AG08396 (cell line): ENCODE data around the gene OR2L3.
"Not testable (repeated sequence)": the region's sequence is repeated elsewhere in the genome, so short reads cannot be mapped to it uniquely, and the experiment has no call there.

ENCODE experiments used
- DNase-seq: peaks from one replicate; pipeline ENCODE4 v3.0.0; 2012; ENCODE audit warnings: low spot score, mixed read lengths

The OR2L3 gene, protein sequence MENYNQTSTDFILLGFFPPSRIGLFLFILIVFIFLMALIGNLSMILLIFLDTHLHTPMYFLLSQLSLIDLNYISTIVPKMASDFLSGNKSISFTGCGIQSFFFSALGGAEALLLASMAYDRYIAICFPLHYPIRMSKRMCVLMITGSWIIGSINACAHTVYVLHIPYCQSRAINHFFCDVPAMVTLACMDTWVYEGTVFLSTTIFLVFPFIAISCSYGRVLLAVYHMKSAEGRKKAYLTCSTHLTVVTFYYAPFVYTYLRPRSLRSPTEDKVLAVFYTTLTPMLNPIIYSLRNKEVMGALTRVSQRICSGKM

DNA sequence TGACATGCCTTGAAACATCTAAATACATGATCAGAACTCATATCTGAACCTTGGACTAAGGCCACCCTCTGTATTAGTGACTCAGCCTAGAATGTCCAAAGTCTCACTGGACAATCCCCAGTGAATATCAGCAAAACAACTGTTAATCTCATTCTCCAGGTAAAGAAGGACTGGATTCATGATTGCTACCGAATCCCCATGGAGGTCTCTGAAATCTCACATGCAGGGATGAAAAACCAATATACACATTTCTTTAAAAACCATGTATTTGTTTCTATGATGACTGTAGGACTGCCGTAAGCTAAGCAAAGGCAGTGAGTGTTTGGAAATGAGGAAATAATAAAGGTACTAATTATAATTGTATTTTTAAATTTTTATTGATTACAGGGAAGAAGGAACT, at the start of gene OR2L3:
Gene OR2L3 (plus strand): TSS at position 301 of the 400 bp plus-strand sequence. CDS start 13,846 bp downstream, outside the sequence.
- no peak for DNase-seq

DNA sequence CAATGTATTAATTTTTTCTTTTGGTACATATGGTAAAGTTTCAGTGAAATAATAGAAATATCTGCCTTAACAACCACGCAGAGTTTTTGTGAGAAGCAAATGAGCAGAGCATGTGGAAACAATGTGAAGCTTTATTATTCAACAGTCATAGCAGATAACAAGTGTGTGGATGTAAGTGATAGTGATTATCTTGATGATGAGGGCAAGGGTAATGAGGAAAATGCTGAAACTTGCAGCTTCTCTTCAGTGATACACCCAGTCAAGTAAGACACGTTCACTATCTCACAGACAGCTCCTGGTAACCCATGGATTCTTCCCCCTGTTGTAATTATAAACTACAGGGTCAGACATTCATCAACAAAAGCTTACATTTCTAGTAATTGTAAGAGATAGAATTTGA, 47.8 kb upstream of the OR2L3 start:
- no peak for DNase-seq

DNA sequence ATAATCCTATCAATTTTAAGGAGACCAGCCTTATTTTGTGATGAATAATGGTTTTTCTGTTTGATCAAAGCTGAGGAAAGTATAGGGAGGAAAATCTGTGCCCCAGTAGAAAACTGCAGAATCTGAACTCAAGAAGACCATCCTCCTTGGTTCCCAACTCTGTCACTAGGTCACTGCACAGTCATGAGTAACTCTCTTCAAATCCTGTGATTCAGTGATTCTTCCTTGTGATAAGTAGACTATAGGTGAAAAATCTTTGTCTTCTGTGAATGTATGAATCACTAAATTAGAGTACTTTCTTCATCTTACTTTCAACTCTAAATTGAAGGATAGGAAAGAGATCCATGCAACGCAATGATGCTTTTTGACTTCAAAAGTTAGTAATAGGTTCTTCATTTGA, 46.5 kb upstream of the OR2L3 start:
- DNase-seq, result no peak

DNA sequence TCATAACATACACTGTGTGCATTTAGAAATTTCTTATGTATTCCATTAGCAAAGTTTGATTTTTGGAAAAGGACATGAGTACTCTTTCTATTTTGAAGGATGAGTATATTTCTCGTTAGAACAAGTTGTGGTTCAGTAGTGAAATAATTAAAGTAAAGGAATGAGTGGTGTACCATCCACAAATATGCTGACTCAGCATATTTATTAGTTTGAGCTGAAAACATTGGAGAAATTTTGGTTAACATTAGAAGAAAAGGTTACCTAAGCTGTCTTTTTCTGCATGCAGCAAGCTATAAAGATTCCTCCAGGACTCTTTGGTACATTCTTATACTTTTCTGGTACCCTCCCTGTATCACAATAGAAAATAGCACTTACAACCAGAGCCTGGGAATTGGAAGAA, 38.9 kb upstream of the OR2L3 start:
- DNase-seq, result no peak

DNA sequence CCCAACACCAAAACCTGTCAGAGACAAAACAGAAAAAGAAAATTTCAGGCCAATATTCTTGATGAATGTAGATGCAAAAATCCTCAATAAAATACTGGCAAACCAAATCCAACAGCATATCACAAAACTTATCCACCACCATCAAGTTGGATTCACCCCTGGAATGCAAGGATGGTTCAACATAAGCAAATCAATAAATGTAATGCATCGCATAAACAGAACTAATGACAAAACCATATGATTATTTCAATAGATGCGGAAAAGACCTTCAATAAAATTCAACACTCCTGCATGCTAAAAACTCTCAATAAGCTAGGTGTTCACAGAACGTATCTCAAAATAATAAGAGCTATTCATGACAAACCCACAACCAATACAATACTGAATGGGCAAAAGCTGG, 37.0 kb upstream of the OR2L3 start:
- no peak for DNase-seq

DNA sequence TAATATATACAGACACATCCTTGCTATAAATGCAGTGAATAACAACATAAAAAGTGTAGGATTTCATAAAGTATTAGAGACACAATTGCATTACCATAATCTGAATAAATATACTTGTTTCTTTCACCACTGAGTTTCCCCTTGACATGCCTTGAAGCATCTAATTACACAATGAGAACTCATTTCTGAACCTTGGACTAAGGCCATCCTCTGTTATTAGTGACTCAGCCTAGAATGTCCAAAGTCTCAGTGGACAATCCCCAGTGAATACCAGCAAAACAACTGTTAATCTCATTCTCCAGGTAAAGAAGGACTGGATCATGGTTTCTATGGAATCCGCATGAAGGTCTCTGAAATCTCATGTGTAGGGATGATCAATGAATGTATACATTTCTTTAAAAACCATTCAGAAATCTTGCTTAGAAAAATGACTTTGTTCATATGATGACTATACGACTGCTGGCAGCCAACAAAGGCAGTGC, 33.4 kb upstream of the OR2L3 start, which contains the start of gene OR2L5:
Gene OR2L5 (plus strand): TSS at position 432 of the 482 bp plus-strand sequence. CDS start 8,288 bp downstream, outside the sequence.
- DNase-seq, result no peak

DNA sequence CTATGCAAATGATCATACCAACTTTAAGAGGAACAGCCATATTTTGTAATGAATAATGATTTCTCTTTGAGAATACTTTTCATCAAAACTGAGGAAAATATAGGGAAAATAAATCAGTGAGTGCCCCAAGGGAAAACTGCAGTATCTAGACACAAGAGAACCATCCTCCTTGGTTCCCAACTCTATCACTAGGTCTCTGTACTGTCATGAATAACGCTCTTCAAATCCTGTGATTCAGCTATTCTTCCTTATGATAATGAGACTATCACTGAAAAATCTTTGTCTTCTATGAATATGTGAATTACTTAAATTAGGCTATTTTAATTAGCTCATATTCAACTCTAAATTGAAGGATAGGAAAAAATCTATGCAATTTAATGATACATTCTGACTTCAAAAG, 30.8 kb upstream of the OR2L3 start:
- no peak for DNase-seq

DNA sequence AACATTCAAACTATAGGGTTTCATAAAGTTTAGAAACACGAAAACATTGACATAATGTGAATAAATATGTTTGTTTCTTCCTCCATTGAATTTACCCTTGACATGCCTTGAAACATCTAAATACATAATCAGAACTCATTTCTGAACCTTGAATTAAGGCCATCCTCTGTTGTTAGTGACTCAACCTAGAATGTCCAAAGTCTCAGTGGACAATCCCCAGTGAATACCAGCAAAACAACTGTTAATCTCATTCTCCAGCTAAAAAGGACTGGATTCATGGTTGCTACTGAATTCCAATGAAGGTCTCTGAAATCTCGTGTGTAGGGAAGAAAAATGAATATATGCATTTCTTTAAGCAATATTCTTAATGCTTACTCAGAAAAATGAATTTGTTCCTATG, 16.9 kb upstream of the OR2L3 start, which contains the start of gene OR2L2:
Gene OR2L2 (plus strand): TSS at position 301 of the 400 bp plus-strand sequence. CDS start 8,198 bp downstream, outside the sequence.
- no peak for DNase-seq

DNA sequence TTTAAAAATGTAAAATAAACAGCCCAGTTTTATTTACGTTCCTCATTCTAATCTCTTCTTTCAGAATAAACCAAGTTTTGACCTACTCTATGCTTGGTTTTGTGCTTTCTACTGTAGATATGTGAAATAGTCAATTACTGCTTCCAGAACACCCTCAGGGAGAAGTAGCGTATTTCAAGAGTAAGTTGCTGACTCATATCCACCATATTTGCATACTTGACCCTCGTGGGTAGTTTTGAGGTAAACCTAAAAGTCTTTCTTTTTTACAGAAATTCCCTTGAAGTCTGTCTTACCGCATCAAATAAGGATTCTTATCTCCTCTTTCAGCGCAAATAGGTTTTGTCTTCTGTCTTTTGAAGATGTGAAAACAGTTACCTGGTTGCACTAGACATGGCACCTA, 1.4 kb upstream of the OR2L3 start:
- no peak for DNase-seq

DNA sequence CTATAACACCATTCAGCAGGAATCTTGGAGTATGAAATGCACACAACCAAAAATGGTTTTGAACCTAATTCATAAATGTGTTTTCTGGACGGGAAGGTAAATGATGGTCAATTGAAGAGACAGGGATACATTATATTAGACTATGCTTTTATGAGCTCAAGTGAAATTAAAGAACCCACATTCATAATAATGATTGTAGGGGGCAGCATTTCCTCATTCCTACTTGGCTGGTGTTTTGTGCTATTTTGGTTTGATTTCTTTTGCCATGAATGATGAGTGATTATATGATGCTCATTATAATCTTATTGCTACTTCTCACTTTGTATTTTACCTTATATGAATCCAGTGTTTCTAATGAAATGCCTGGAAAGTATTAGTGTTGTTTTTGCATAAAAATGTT, 372 bp downstream of the OR2L3 start:
- DNase-seq, result no peak

DNA sequence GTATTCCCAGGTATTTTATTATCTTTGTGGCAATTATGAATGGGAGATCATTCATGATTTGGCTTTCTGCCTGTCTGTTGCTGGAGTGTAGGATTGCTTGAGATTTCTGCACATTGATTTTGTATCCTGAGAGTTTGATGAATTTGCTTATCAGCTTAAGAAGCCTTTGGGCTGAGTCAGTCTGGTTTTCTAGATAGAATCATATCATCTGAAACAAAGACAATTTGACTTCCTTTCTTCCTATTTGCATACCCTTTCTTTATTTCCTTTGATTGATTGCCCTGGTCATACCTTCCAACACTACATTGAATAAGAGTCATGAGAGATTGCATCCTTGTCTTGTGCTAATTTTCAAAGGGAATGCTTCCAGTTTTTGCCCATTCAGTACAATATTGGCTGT, 8.0 kb downstream of the OR2L3 start:
- no peak for DNase-seq

DNA sequence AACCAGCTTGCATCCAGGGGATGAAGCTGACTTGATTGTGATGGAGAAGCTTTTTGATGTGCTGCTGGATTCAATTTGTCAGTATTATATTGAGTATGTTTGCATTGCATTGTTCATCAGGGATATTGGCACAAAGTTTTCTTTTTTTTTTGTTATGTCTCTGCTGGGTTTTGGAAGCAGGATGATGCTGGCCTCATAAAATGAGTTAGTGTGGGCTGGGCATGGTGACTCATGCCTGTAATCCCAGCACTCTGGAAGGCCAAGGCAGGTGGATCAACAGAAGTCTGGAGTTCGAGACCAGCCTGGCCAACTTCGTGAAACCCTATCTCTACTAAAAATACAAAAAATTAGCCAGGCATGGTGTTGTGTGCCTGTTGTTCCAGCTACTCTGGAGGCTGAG, 8.6 kb downstream of the OR2L3 start:
- no peak for DNase-seq

DNA sequence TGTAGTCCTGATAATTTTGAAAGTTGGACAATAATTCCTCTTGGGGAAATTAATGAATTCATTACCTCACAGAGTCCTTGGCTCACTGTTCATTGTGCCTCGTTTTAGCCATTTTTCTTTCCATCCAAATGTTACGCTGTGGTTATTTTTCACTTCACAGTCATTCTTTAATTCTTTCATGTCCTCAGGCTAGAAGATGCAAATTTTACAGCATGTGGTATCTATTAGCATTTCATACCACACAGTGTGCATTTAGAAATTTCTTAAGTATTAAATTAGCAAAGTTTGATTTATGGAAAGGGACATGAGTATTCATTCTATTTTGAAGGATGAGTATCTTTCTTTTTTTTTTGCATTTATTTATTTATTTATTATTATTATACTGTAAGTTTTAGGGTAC, 18.4 kb downstream of the OR2L3 start:
- DNase-seq, result no peak

DNA sequence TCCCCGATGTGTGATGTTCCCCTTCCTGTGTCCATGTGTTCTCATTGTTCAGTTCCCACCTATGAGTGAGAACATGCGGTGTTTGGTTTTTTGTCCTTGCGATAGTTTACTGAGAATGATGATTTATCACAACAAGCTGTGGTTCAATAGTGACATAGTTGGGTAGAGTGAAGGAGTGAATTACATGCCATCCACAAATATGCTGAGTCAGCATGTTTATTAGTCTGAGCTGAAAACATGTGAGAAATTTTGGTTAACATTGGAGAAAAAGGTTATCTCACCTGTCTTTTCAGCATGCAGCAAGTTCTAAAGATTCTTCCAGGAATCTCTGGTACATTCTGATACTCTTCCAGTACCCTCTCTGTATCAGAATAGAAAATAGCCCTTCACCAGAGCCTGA, 19.0 kb downstream of the OR2L3 start:
- DNase-seq, result no peak

DNA sequence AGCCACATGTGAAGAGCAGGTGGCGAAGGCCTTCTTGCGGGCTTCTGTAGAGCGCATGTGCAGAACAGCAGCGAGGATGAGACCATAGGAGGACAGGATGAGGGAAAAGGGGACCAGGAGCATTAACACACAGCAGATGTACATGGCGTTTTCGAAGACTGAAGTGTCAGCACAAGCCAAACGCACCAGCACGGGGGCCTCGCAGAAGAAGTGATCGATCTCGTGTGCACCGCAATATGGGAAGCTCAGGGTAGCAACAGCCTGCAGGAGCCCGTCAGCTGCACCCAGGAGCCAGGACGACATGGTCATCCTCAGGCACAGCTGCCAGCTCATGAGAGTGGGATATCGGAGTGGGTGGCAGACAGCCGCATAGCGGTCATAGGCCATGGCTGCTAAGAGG, 37.2 kb downstream of the OR2L3 start:
- not testable (repeated sequence) for DNase-seq

DNA sequence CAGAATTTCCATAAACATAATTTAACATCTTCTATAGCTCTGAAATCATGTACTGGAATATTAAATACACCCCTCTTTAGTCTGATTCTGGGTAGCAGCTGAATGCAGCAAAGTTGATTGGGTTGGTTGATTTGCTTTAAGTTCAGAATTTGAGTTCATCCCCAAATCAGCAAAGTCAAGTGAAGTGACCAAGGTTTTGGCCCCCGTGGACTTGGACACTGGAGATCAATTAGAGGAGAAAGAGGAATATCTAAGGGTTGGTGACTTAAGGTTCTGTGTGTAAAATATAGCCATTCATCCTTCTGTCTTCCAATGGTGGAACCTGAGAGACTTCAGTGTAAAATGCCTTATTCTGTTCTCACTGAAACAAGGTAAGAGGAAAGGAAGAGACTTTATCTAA, 48.2 kb downstream of the OR2L3 start, which contains the start of gene OR2L13:
Gene OR2L13 (plus strand): TSS at position 301 of the 400 bp plus-strand sequence. CDS start 4,192 bp downstream, outside the sequence.
- no peak for DNase-seq

DNA sequence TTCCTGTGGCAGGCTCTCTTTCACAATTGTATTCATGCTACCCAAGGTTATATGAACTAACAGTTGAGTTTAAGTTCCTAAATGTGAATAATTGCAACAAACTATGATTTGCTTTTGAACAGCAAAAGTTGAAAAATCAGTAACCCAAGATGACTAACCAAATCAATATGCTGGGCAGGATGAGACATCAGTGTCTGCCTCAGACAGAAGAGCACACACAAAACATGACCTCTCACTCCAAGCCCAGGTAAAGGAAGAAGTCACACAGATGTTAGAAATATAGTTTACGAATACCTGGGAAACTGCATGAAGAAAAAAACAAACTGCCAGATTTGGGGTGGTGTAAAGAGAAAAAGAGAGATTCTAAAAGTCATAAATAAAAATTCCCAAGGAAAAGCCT, 51.9 kb downstream of the OR2L3 start:
- DNase-seq, result no peak

DNA sequence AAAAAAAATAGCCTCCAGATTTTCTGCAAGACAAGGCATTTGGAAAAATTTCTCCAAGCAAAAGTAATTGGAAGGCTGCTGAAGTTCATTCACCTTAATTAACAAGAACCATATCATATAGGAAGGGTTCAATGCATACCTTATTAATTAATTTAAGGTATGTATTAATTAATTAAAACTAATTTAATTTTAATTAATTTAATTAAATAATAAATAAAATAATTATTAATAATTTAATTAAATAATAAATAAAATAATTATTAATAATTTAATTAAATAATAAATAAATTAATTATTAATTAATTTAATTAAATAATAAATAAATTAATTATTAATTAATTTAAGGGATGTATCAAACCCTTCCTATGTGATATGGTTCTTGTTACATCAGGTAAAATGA, 56.2 kb downstream of the OR2L3 start:
- DNase-seq, result no peak

DNA sequence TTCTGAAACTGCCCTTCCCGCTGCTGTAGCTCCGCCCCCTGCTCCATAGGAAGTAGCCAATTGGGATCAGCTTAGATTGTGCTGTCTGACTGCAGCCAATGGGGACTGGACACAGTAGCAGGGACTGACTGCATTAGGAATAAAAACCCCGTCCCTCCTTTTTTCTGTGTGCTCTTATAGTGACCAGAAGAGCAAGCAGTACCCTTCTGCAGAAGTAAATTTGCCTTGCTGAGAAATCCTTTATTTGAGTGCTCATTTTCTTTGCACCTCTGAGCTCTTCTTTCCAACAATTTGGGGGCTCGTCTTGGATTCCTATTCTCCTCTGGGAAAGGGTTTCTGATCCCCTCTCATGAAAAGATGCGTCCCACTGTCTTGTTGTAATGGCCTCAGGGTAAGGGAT, 64.5 kb downstream of the OR2L3 start:
- DNase-seq, result no peak
